Uterus (tissue), 4 donors: ENCODE measurements around the gene PURB. TPM values are rescaled to one million over a fixed set of nuclear protein-coding genes. Genes with fewer than 3 reads are reported as not detected.
A peak's percentile ranks its signal among the peaks of the same experiment; 100 is the strongest.

ENCODE experiments used
- DNase-seq, 2 donors: peaks; one replicate each; pipeline ENCODE4 v3.0.0-alpha.2; 2019 to 2020
- H3K27ac ChIP-seq, 2 donors: fragments of 200-600 bp; sonication (generic); 1 replicate in 1 of 2; 2 replicates in 1 of 2; pipeline ENCODE4 v1.5.1; 2016 to 2018
- H3K27me3 ChIP-seq, 2 donors: fragments of 200-600 bp; sonication (generic); one replicate each; pipeline ENCODE4 v1.5.1; 2018 to 2019; ENCODE audit warnings: control low read depth in 1 of 2
- H3K36me3 ChIP-seq, 2 donors: fragments of 200-600 bp; sonication (generic); one replicate each; pipeline ENCODE4 v1.5.1; 2019; ENCODE audit warnings: control low read depth in 1 of 2
- H3K4me1 ChIP-seq, 2 donors: fragments of 200-600 bp; sonication (generic); one replicate each; pipeline ENCODE4 v1.5.1; 2018 to 2019; ENCODE audit warnings: control low read depth in 1 of 2
- H3K4me3 ChIP-seq, 2 donors: fragments of 200-600 bp; sonication (generic); 1 replicate in 1 of 2; 2 replicates in 1 of 2; pipeline ENCODE4 v1.5.1; 2018 to 2019; ENCODE audit warnings: mild to moderate bottlenecking in 1 of 2
- H3K9me3 ChIP-seq, 2 donors: fragments of 200-600 bp; sonication (generic); one replicate each; pipeline ENCODE4 v1.5.1; 2019; ENCODE audit warnings: control low read depth in 1 of 2
- CTCF ChIP-seq, 4 experiments: fragments of 200-600 bp in 2 of 4; fragments of 450-650 bp in 2 of 4; sonication (generic) in 2 of 4; IDR thresholded peaks; one replicate each; pipeline ENCODE4 v1.5.1; 2016 to 2019; ENCODE audit warnings: antibody characterized with exemption in 4 of 4, mild to moderate bottlenecking in 2 of 4, moderate library complexity in 1 of 4
- POLR2A ChIP-seq, 2 donors: fragments of 450-650 bp; IDR thresholded peaks; one replicate each; pipeline ENCODE4 v1.6.1; 2016; ENCODE audit warnings: antibody characterized with exemption in 2 of 2, mild to moderate bottlenecking in 1 of 2, moderate library complexity in 1 of 2
- intact Hi-C: fragments of 100-400 bp; cut with DNase I; formaldehyde crosslinking; loops from one replicate; pipeline ENCODE4 v1.15.1; 2023; ENCODE audit warnings: low total_unique reads
- total RNA-seq, 4 donors: library from RNA; depleted of rRNA in 3 of 4; stranded (reverse); fragments of >200 nt in 3 of 4; gene quantifications; one replicate each; pipeline versions ENCODE4 v1.1.0 to v1.2.4, GENCODE V29; 2014 to 2023
- donor health status: DM: yes; HTN: yes; CAD: no.

The PURB gene
- total RNA-seq, 4 donors from 2014 or later, result 13.8 to 63.0 (median 24.5) TPM

- Histone ChIP-seq H3K27me3 (no peaks in the 10 kb centered on the region), H3K4me3 (no peak overlapping the region), H3K4me1 (no peaks in the 10 kb centered on the region), H3K27ac (no peak overlapping the region), H3K9me3 (no peaks in the 10 kb centered on the region), H3K36me3 (no peaks in the 10 kb centered on the region)
- TF ChIP-seq CTCF (IDR thresholded peaks at IDR 0.05), result peak; percentile 64 to 67 (median 67)
- no peak for TF ChIP-seq POLR2A (IDR thresholded peaks at IDR 0.05)
- intact Hi-C loops, result no loop called here
- peak; percentile 70 to 80 for DNase-seq
Measured at GRCh38 chr7:44921607-44922350, 36.4 kb upstream of the PURB start.

- Histone ChIP-seq H3K27ac (no peak overlapping the region), H3K4me3 (no peak overlapping the region), H3K27me3 (no peaks in the 10 kb centered on the region), H3K9me3 (no peaks in the 10 kb centered on the region), H3K4me1 (no peaks in the 10 kb centered on the region), H3K36me3 (no peaks in the 10 kb centered on the region)
- DNase-seq, result no peak
- no peak for TF ChIP-seq CTCF (IDR thresholded peaks at IDR 0.05)
- no peak for TF ChIP-seq POLR2A (IDR thresholded peaks at IDR 0.05)
- intact Hi-C loops, result no loop called here
Measured at GRCh38 chr7:44920119-44920518, 34.8 kb upstream of the PURB start.

GRCh38 chr7:44918029-44918428 is 32.7 kb upstream of the PURB start:
- no peaks in the 10 kb centered on the region for H3K4me1 ChIP-seq
- H3K4me3 ChIP-seq, result no peak overlapping the region
- no peaks in the 10 kb centered on the region for H3K36me3 ChIP-seq
- no peaks in the 10 kb centered on the region for H3K27me3 ChIP-seq
- H3K9me3 ChIP-seq, result no peaks in the 10 kb centered on the region
- H3K27ac ChIP-seq, result no peak overlapping the region
- DNase-seq, result no peak
- intact Hi-C loops, result no loop called here
- TF ChIP-seq CTCF (IDR thresholded peaks at IDR 0.05) (no peak), POLR2A (IDR thresholded peaks at IDR 0.05) (no peak)

- TF ChIP-seq POLR2A (IDR thresholded peaks at IDR 0.05) (no peak), CTCF (IDR thresholded peaks at IDR 0.05) (no peak)
- no peaks in the 10 kb centered on the region for H3K4me1 ChIP-seq
- intact Hi-C loops, result no loop called here
- DNase-seq, result no peak
- no peak overlapping the region for H3K27ac ChIP-seq
- no peaks in the 10 kb centered on the region for H3K27me3 ChIP-seq
- no peaks in the 10 kb centered on the region for H3K9me3 ChIP-seq
- no peak overlapping the region for H3K4me3 ChIP-seq
- no peaks in the 10 kb centered on the region for H3K36me3 ChIP-seq
Measured at GRCh38 chr7:44917465-44917864, 32.1 kb upstream of the PURB start.

- Histone ChIP-seq H3K4me3 (no peak overlapping the region), H3K9me3 (no peaks in the 10 kb centered on the region), H3K27me3 (no peaks in the 10 kb centered on the region), H3K27ac (no peak overlapping the region), H3K36me3 (no peaks in the 10 kb centered on the region), H3K4me1 (no peaks in the 10 kb centered on the region)
- intact Hi-C loops, result no loop called here
- TF ChIP-seq POLR2A (IDR thresholded peaks at IDR 0.05) (no peak), CTCF (IDR thresholded peaks at IDR 0.05) (no peak)
- no peak for DNase-seq
Measured at GRCh38 chr7:44914992-44915607, 29.8 kb upstream of the PURB start.
